SK-N-SH treated with all-trans-retinoic acid at 6 μM for 48 hours (cell line): ENCODE measurements around the gene ZNF180.

ENCODE experiments used
- TSHZ2 ChIP-seq: fragments of 250-450 bp; sonication (Bioruptor Pico); IDR thresholded peaks from 2 replicates; pipeline ENCODE4 v1.5.0; 2020; ENCODE audit warnings: mild to moderate bottlenecking, moderate library complexity

ZNF180 gene

GRCh38 chr19:44430956-44431355, 69.4 kb downstream of the ZNF180 start (continued):
- no peak for TF ChIP-seq TSHZ2 (CRISPR knock-in tag)
